K562 (cell line): ENCODE results near the gene RASIP1. TPM values are rescaled to one million over a fixed set of nuclear protein-coding genes. Genes with fewer than 3 reads are reported as not detected.
A peak's percentile ranks its signal among the peaks of the same experiment; 100 is the strongest.

Experiments used
- CBFA2T2 ChIP-seq: fragments of 450-650 bp; conservative IDR thresholded peaks from 2 replicates; pipeline ENCODE4 v1.6.1; 2017; ENCODE audit warnings: mild to moderate bottlenecking
- E2F8 ChIP-seq: fragments of 450-650 bp; IDR thresholded peaks from 2 replicates; pipeline ENCODE4 v1.7.1; 2018; ENCODE audit warnings: mild to moderate bottlenecking, low read depth; ENCODE audit not compliant: partially characterized antibody
- RREB1 ChIP-seq: fragments of 250-450 bp; sonication (Bioruptor Pico); IDR thresholded peaks from 2 replicates; pipeline ENCODE4 v1.4.0; 2020
- SMARCC2 ChIP-seq: fragments of 450-650 bp; IDR thresholded peaks from 2 replicates; pipeline ENCODE4 v1.6.1; 2017; ENCODE audit warnings: antibody characterized with exemption, moderate library complexity, mild to moderate bottlenecking, low read depth
- STAT5B ChIP-seq: fragments of 250-450 bp; sonication (Bioruptor Pico); IDR thresholded peaks from 2 replicates; pipeline ENCODE4 v1.8.0; 2021; ENCODE audit warnings: mild to moderate bottlenecking, inconsistent platforms
- ZBTB40 ChIP-seq, 2 experiments: fragments of 450-650 bp in 1 of 2; sonication (generic) in 1 of 2; formaldehyde crosslinking in 1 of 2; IDR thresholded peaks; 2 replicates each; pipeline versions ENCODE4 v1.7.1 to v1.9.0; 2016 to 2022; ENCODE audit warnings: inconsistent platforms in 1 of 2, mild to moderate bottlenecking in 1 of 2, missing genetic modification reagents in 1 of 2
- ZNF583 ChIP-seq: fragments of 250-450 bp; sonication (Bioruptor Pico); IDR thresholded peaks from 2 replicates; pipeline ENCODE4 v1.4.0; 2020
- ZNF586 ChIP-seq: fragments of 450-650 bp; formaldehyde crosslinking; conservative IDR thresholded peaks from 2 replicates; pipeline ENCODE4 v1.4.0; 2020; ENCODE audit warnings: mild to moderate bottlenecking, moderate library complexity
- polyA plus RNA-seq, 8 experiments: library from polyadenylated mRNA; depleted of rRNA in 4 of 8; stranded (reverse) in 5 of 8; unstranded in 3 of 8; fragments of >200 nt; fragmentation: Nextera tagmentation in 2 of 8; fragmentation: Illumina TruSeq in 1 of 8; extraction: Ambion mirVana in 2 of 8; extraction: Trizol in 1 of 8; gene quantifications; 2 replicates each; pipeline versions ENCODE4 v1.2.1 to v1.2.3, GENCODE V29; 2011 to 2014; ENCODE audit warnings: inconsistent platforms in 1 of 8, missing spikeins in 1 of 8
- total RNA-seq, 7 experiments: library from RNA; depleted of rRNA in 6 of 7; stranded (reverse); fragments of >200 nt in 6 of 7; fragmentation: Illumina TruSeq in 2 of 7; extraction: Trizol in 2 of 7; gene quantifications; 2 replicates each; pipeline versions ENCODE4 v1.2.1 to v1.2.3, GENCODE V29; 2011 to 2021; ENCODE audit warnings: low replicate concordance in 1 of 7

RASIP1 gene
- total and polyA plus RNA-seq, 9 of the 15 experiments (the other 6 are each of a cell fraction or from before 2014, with no cell fraction given) = 0.20 to 4.7 (median 1.5) TPM

- TF ChIP-seq RREB1 (CRISPR knock-in tag) = no peak
- no peak for TF ChIP-seq CBFA2T2
- TF ChIP-seq ZBTB40 (IDR thresholded peaks at IDR 0.05) = peak; percentile 81
- no peak for TF ChIP-seq ZBTB40 (CRISPR knock-in tag; IDR thresholded peaks at IDR 0.05)
- no peak for TF ChIP-seq ZNF583 (CRISPR knock-in tag)
- no peak for TF ChIP-seq E2F8
- TF ChIP-seq STAT5B = no peak
- no peak for TF ChIP-seq SMARCC2
- no peak for TF ChIP-seq ZNF586 (CRISPR knock-in tag)
These were observed 2.9 kb downstream of the RASIP1 start (continued) for GRCh38 chr19:48737360-48737998.
